HG03064 (cell line): ENCODE results near the gene PDIA2.
"Not testable (repeated sequence)": the region's sequence is repeated elsewhere in the genome, so short reads cannot be mapped to it uniquely, and the experiment has no call there.

Source experiments
- ATAC-seq: cut with Tn5 transposase; IDR thresholded peaks from one replicate; pipeline ENCODE4 v1.9.1; 2021; ENCODE audit warnings: low read depth; ENCODE audit not compliant: unreplicated experiment

PDIA2 gene

DNA sequence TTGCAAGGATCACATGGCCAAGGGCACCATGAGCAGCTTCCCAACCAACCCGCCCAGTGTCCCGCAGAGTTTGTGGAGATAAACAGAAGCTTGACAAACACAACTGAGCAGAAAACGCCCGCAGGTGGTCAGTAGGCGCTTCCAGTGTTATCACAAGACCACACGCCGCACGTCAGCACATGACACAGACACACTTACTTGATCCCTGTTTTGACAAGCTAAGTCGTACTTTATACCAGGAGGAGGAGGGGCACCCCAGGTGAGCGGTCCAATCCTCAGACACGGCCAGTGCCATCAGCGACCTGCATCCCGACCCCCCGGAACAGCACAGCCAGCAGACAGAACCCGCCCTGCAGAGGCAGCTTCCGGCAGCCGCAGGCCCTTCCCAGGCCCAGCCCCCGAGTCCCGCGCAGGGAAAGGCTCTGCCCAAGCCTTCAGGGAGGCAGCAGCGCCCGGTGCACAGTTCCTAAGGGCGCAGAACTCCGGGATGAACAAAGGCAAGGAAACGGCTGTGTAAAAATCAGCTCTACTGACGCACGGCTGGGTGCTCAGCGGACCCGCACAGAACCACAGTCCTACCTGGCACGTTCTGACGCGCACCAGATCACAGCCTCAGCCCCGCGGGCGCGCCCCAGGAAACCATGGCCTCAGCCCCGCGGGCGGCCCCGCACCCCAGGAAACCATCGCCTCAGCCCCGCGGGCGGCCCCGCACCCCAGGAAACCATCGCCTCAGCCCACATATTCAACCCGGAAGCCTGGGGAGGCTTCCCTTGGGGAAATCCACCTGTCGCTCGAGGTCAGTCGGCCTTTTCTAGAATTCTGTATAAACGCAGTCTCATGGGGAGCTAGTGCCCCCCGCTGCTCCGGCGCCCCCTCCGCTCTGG, 41.7 kb downstream of the PDIA2 start:
- ATAC-seq, result no peak

DNA sequence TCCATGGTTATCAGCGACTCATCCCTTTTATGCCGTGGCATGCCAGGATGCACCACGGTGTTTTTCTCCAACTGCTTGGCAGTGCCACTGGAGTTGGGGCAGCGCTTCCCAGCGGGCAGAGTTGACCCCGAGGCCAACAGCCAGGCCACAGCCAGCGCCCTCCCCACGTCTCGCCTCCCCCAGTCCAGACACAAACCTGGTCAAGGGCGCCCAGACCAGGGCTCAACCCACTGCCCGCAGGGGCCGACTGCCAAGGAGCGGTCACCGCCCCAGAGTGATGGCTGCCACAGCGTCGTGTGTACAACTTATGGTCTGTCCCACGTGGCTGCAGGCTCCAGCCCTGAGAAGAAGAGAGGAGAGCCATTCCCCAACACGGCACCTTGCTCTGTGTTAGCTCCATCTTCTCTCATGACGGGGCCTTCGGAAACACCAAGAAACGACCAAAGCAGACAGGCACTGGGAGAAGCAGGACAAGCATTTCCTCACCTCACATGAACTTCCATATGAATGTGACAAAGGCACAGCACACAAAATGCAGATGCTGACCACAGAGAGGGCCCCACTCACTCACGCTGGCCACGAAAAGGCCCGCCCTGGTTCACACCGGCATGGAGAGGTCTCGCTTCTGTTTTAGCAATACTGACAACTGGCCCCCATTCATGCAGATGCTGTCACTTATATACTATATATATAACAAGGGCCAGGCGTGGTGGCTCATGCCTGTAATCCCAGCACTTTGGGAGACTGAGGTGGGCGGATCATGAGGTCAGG, 42.6 kb downstream of the PDIA2 start:
- no peak for ATAC-seq

DNA sequence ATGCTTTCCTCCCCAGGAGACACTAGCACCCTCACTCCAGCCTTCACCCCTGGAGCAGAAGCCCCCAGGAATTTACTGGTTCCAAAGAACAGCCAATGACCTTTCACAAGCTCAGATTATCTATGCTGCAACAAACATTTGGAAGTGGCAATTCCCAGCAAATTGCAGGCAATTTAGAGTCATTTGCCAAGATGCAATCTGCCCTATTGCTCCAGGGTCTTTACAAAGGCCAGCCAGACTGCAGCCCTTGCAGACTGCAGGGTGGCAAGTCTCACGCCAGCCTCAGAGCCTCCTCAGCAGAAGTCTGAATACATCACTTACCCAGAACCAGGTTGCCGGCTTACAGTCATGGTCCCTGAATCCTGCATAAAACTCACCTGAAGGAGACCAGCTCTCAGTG, 47.8 kb downstream of the PDIA2 start:
- ATAC-seq, result no peak

DNA sequence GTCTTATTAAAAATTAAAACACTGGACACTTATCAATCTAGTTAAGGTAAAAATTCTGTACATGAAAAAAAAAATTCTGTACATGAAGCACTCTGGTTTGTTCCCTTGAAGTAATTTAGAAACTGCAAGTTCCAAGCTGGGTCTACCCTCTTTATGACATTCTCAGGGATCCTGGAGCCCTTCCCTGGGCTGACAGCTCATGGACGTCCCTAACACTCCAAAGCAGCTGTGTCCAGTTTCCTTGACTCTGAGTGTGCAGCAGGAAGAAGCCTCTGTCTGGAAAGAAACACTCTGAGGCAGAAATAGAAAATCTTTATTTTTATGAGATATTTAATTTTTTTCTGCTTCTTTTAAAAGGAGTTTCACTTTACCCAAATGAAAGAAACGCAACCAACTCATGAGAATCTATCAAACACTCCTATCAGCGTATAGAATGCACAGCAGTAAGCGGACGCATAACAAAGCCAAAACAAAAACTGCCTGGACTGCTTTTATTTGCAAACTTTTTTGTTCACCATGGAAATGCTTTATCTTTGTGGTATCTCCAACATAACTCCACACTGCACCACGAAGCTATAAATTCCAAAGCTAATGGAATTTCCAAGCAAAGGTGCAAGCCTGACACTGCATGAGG, 48.3 kb downstream of the PDIA2 start:
- ATAC-seq, result not testable (repeated sequence)

DNA sequence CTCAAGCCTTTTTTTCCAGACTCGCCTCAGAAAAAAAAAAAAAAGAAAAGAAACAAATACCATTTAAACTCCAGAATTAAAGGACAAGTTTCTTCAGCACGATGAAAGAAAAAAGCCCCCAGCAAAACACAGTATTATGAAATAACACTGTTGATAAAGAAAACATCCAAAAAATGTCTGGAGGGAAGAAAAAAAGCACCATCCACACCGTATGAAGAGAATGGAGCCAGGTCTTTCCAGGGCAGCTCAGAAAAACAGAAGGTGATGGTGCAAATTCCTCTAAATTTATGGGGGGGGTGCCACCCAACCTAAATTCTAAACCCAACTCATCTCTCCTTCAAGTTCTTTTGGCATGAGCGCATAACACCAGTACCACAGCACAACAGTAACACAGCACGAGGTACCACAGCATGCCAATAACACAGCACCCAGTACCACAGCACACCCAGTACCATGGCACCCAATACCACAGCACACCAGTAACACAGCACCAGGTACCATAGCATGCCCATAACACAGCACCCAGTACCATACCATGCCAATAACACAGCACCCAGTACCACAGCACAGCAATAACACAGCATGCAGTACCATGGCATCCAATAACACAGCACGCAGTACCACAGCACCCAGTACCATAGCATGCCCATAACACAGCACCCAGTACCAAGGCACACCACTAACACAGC, 50.6 kb downstream of the PDIA2 start:
- ATAC-seq, result no peak

DNA sequence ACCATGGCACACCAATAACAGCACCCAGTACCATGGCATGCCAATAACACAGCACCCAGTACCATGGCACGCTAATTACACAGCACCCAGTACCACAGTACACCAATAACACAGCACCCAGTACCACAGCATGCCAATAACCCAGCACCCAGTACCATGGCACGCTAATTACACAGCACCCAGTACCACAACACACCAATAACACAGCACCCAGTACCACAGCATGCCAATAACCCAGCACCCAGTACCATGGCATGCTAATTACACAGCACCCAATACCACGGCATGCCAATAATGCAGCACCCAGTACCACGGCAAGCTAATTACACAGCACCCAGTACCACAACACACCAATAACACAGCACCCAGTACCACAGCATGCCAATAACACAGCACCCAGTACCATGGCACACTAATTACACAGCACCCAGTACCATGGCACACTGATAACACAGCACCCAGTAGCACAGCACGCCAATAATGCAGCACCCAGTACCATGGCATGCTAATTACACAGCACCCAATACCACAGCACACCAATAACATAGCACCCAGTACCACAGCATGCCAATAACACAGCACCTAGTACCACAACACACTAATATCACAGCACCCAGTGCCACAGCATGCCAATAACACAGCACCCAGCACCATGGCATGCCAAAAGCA, 51.3 kb downstream of the PDIA2 start:
- not testable (repeated sequence) for ATAC-seq

DNA sequence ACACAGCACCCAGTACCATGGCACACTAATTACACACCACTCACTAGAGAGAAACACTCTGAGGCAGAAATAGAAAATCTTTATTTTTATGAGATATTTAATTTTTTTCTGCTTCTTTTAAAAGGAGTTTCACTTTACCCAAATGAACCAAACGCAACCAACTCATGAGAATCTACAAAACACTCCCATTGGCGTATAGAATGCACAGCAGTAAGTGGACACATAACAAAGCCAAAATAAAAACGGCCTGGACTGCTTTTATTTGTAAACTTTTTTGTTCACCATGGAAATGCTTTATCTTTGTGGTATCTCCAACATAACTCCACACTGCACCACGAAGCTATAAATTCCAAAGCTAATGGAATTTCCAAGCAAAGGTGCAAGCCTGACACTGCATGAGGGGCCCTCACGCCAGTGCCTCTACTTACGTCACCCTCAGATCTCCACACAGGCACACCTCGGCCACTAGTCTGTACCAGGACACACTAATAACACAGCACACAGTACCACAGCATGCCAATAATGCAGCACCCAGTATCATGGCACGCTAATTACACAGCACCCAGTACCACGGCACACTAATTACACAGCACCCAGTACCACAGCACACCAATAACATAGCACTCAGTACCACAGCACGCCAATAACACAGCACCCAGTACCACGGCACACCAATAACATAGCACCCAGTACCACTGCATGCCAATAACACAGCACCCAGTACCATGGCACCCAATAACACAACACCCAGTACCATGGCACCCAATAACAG, 52.1 kb downstream of the PDIA2 start:
- ATAC-seq, result not testable (repeated sequence)

DNA sequence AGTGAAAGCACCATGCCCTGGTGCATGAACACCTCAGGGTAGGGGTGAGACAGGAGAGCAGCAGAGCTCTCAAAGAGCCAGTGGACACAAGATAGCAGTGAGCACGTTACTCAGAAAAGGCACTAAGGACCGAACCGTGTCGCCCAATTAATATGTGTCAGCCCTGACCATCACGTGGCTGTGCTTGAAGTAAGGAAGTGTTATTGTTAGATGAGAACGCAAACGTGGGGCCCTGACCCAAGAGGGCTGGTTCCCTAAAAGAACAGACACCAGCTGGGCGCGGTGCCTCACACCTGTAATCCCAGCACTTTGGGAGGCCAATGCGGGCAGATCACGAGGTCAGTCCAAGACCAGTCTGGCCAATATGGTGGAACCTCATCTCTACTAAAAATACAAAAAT, 53.3 kb downstream of the PDIA2 start:
- ATAC-seq, result no peak
